ENCODE results near the gene RANBP17. TPM values are rescaled to one million over a fixed set of nuclear protein-coding genes. Genes with fewer than 3 reads are reported as not detected.

RANBP17 gene
- total RNA-seq, 1 donor from 2014 or later, result 22.0 TPM

DNA sequence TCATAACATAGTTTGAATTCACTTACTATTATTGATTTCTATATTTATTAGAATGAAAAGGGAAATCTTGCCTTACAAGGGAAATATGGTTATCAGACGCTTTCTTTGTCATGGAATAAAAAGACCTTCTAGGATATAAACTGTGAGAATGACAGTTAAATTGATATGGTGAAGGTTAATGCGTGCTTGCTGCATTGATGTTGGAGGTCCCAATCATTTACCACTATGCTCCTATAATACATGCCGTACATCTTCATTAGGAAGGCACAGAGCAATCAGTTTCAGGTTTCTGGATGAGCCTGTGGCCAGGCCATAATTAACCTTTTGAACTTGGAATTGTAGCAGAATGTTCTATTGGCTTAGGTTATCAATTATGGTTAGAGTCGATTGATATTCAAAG is 245.9 kb downstream of the RANBP17 start:
- no peak for DNase-seq (ENCODE audit: extremely low spot score, unreplicated experiment)
- TF ChIP-seq, protein P1, sequence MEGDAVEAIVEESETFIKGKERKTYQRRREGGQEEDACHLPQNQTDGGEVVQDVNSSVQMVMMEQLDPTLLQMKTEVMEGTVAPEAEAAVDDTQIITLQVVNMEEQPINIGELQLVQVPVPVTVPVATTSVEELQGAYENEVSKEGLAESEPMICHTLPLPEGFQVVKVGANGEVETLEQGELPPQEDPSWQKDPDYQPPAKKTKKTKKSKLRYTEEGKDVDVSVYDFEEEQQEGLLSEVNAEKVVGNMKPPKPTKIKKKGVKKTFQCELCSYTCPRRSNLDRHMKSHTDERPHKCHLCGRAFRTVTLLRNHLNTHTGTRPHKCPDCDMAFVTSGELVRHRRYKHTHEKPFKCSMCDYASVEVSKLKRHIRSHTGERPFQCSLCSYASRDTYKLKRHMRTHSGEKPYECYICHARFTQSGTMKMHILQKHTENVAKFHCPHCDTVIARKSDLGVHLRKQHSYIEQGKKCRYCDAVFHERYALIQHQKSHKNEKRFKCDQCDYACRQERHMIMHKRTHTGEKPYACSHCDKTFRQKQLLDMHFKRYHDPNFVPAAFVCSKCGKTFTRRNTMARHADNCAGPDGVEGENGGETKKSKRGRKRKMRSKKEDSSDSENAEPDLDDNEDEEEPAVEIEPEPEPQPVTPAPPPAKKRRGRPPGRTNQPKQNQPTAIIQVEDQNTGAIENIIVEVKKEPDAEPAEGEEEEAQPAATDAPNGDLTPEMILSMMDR (conservative IDR thresholded peaks at IDR 0.05), result no peak
- H3K27me3 Mint-ChIP-seq, result no peaks in the 10 kb centered on the region

GRCh38 chr5:171115519-171115918 is 253.7 kb downstream of the RANBP17 start:
- no peak overlapping the region for H3K27ac Mint-ChIP-seq

More for the DNA sequence above, 245.9 kb downstream of the RANBP17 start:
- Mint-ChIP-seq H3K4me1 (ENCODE audit: unreplicated experiment) (peaks cover 9% of the 10 kb centered on the region), H3K36me3 (no peaks in the 10 kb centered on the region), H3K9me3 (no peaks in the 10 kb centered on the region), H3K27ac (no peak overlapping the region), H3K4me3 (no peak overlapping the region)

DNA sequence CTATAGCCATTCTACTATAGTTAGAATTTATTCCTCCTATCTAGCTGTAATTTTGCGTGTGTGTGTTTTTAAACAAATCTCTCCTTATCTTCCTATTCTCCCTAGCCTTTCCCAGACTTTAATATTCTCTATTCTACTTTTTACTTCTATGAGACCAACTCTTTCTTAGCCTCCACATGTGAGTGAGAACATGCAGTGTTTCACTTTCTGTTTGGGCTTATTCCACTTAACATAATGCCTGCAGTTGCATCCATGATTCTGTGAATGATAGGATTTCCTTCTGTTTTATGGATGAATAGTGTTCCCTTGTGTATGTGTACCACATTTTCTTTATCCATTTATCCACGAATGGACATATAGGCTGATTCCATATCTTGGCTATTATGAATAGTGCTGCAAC is 254.9 kb downstream of the RANBP17 start:
- TF ChIP-seq, protein P1 (conservative IDR thresholded peaks at IDR 0.05), result no peak
- Mint-ChIP-seq H3K27me3 (no peaks in the 10 kb centered on the region), H3K9me3 (peaks cover 5% of the 10 kb centered on the region), H3K27ac (no peak overlapping the region), H3K4me3 (no peak overlapping the region), H3K4me1 (ENCODE audit: unreplicated experiment) (no peaks in the 10 kb centered on the region), H3K36me3 (peaks cover 8% of the 10 kb centered on the region)
- no peak for DNase-seq (ENCODE audit: extremely low spot score, unreplicated experiment)

More at GRCh38 chr5:171115519-171115918, 253.7 kb downstream of the RANBP17 start:
- Mint-ChIP-seq H3K4me1 (ENCODE audit: unreplicated experiment) (no peaks in the 10 kb centered on the region), H3K4me3 (no peak overlapping the region), H3K36me3 (peaks cover 5% of the 10 kb centered on the region), H3K9me3 (peaks cover 5% of the 10 kb centered on the region), H3K27me3 (no peaks in the 10 kb centered on the region)
- DNase-seq (ENCODE audit: extremely low spot score, unreplicated experiment), result no peak
- TF ChIP-seq, protein P1 (conservative IDR thresholded peaks at IDR 0.05), result no peak

DNA sequence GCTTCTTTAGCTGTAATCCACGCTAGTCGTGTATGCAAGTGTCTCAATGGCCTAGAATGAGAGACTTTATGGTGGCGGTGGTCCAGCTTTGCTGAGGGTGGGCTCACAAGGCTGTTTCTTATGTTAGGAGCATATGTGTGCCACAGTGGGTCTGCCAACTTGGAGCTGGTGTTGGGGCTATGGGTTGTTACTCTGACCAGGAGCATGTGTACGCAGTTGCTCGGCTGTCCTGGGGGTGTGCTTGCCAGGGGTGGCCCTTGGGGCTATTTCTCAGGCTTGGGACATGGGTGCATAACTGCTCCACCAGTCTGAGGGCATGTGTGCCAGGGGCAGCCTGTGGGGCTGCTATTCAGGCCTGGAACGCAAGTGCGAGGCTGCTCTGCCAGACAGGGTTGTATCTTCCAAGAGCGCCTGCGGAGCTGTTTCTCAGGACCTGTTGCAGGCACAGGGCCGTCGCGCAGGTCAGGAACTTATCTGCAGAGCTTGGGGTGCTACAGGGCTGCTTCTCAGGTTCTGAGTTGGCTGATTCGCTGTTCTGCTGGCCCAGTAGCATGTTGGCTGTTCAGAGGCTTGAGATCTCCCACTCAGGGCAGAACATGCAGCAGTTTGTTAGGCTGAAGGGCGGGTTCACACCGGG is 259.3 kb downstream of the RANBP17 start:
- TF ChIP-seq, protein P1 (conservative IDR thresholded peaks at IDR 0.05), result no peak
- peaks cover 8% of the 10 kb centered on the region for H3K36me3 Mint-ChIP-seq
- H3K4me3 Mint-ChIP-seq, result no peak overlapping the region
- no peak for DNase-seq (ENCODE audit: extremely low spot score, unreplicated experiment)
- H3K27ac Mint-ChIP-seq, result no peak overlapping the region
- H3K4me1 Mint-ChIP-seq (ENCODE audit: unreplicated experiment), result peaks cover 5% of the 10 kb centered on the region
- no peaks in the 10 kb centered on the region for H3K27me3 Mint-ChIP-seq
- peaks cover 5% of the 10 kb centered on the region for H3K9me3 Mint-ChIP-seq

- no peak for DNase-seq (ENCODE audit: extremely low spot score, unreplicated experiment)
- no peaks in the 10 kb centered on the region for H3K27me3 Mint-ChIP-seq
- TF ChIP-seq, protein P1 (conservative IDR thresholded peaks at IDR 0.05), result no peak
- no peak overlapping the region for H3K27ac Mint-ChIP-seq
- H3K36me3 Mint-ChIP-seq, result peaks cover 8% of the 10 kb centered on the region
- H3K9me3 Mint-ChIP-seq, result peaks cover 5% of the 10 kb centered on the region
- H3K4me1 Mint-ChIP-seq (ENCODE audit: unreplicated experiment), result peaks cover 5% of the 10 kb centered on the region
- H3K4me3 Mint-ChIP-seq, result no peak overlapping the region
Observed at GRCh38 chr5:171121638-171122037, 259.8 kb downstream of the RANBP17 start.

Measured in type B pancreatic cell (in vitro differentiated cells).